Measurements from ENCODE around the gene DOK6. TPM values are rescaled to one million over a fixed set of nuclear protein-coding genes. Genes with fewer than 3 reads are reported as not detected.

The DOK6 gene
- total and polyA plus RNA-seq, 9 of the 15 experiments (the other 6 are each of a cell fraction or from before 2014, with no cell fraction given), result not detected

- in situ Hi-C loops (cut with MboI), result no loop called here
- Histone ChIP-seq H3K27me3 (ENCODE audit: control insufficient read depth in 2 of 2, insufficient read depth in 2 of 2, low read length in 2 of 2) (no peaks in the 10 kb centered on the region), H3K9ac (ENCODE audit: insufficient read depth in 1 of 2, low read depth in 2 of 2, low read length in 2 of 2) (no peak overlapping the region), H3K36me3 (ENCODE audit: control insufficient read depth, insufficient read depth, low read length) (no peaks in the 10 kb centered on the region), H3K9me3 (replicated peaks; ENCODE audit: control insufficient read depth, insufficient read depth, low read depth, low read length) (no peaks in the 10 kb centered on the region), H3K4me2 (ENCODE audit: insufficient read depth, low read length) (no peak overlapping the region), H3K4me3 (no peak overlapping the region), H3K27ac (ENCODE audit: extremely low read depth, low read depth, low read length) (no peak overlapping the region), H4K20me1 (replicated peaks; ENCODE audit: control insufficient read depth, insufficient read depth, low read length) (no peaks in the 10 kb centered on the region), H3K9me1 (ENCODE audit: control insufficient read depth, insufficient read depth, low read length) (no peaks in the 10 kb centered on the region), H2AFZ (ENCODE audit: low read depth, low read length) (no peak overlapping the region), H3K79me2 (ENCODE audit: control insufficient read depth, insufficient read depth, low read length) (no peaks in the 10 kb centered on the region), H3K4me1 (replicated peaks in 1 of 2; ENCODE audit: control insufficient read depth in 2 of 2, insufficient read depth in 2 of 2, low read length in 2 of 2) (no peaks in the 10 kb centered on the region)
- no peak for FAIRE-seq
- CTCF ChIA-PET (ENCODE audit: low intra/inter-chr PET ratio), result no interaction called here
- DNase-seq (ENCODE audit: extremely low read depth in 1 of 4, low spot score in 3 of 4), result no peak
- ATAC-seq, result no peak
- POLR2A ChIA-PET, result no interaction called here
- 0% methylated on average over 1 of the region's 1 CpG for WGBS (ENCODE audit: insufficient coverage, low coverage, missing lambda C conversion rate)
- TF ChIP-seq TEAD4 (IDR thresholded peaks at IDR 0.05; ENCODE audit: low read length) (no peak), TEAD4 (CRISPR knock-in tag; IDR thresholded peaks at IDR 0.05; ENCODE audit: borderline replicate concordance) (no peak), MTF1 (CRISPR knock-in tag; IDR thresholded peaks at IDR 0.05; ENCODE audit: borderline replicate concordance) (no peak), ZNF79 (CRISPR knock-in tag; IDR thresholded peaks at IDR 0.05; ENCODE audit: low read depth) (no peak), CBFB (CRISPR knock-in tag; IDR thresholded peaks at IDR 0.05) (no peak), ZNF197 (CRISPR knock-in tag; IDR thresholded peaks at IDR 0.05; ENCODE audit: low read depth) (no peak), CTCFL (IDR thresholded peaks at IDR 0.05; ENCODE audit: borderline replicate concordance, insufficient read depth, low read depth, low read length, poor library complexity, severe bottlenecking) (no peak), NCOA6 (IDR thresholded peaks at IDR 0.05) (no peak), MXI1 (IDR thresholded peaks at IDR 0.05; ENCODE audit: low read depth, low read length) (no peak), SREBF1 (IDR thresholded peaks at IDR 0.05; ENCODE audit: borderline replicate concordance, low read depth, low read length) (no peak), ZNF280A (IDR thresholded peaks at IDR 0.05; ENCODE audit: low read depth, partially characterized antibody) (no peak), SIN3B (IDR thresholded peaks at IDR 0.05; ENCODE audit: low read depth) (no peak), ZNF143 (CRISPR knock-in tag; IDR thresholded peaks at IDR 0.05) (no peak), EGR1 (conservative IDR thresholded peaks at IDR 0.05) (no peak), CTBP1 (IDR thresholded peaks at IDR 0.05; ENCODE audit: borderline replicate concordance) (no peak), FOXO4 (CRISPR knock-in tag; IDR thresholded peaks at IDR 0.05) (no peak)
- no TSS peak for BruUV-seq (replicated peaks)
- intact Hi-C loops (cut with micrococcal nuclease), result no loop called here
Measured at GRCh38 chr18:69388222-69388621, 12.5 kb upstream of the DOK6 start.
